AG10803 (cell line): Measurements from ENCODE around the gene STARD10.

Experiments used
- DNase-seq: peaks from one replicate; pipeline ENCODE4 v3.0.0; 2010; ENCODE audit warnings: low read depth
- H3K4me3 ChIP-seq: 2 replicates; pipeline ENCODE4 v1.5.1; 2011; ENCODE audit warnings: mild to moderate bottlenecking, low read length, control low read depth
- CTCF ChIP-seq: conservative IDR thresholded peaks from 2 replicates; pipeline ENCODE4 v1.5.1; 2011; ENCODE audit warnings: mild to moderate bottlenecking, low read length, control low read depth, inconsistent platforms

The STARD10 gene

GRCh38 chr11:72745925-72746550 lies 47.8 kb downstream of the STARD10 start:
- no peak for TF ChIP-seq CTCF
- DNase-seq, result no peak
- no peak overlapping the region for H3K4me3 ChIP-seq

- TF ChIP-seq CTCF, result no peak
- no peak overlapping the region for H3K4me3 ChIP-seq
- DNase-seq, result no peak
These were observed 48.3 kb downstream of the STARD10 start for GRCh38 chr11:72745511-72745910.

- DNase-seq, result no peak
- TF ChIP-seq CTCF, result no peak
- no peak overlapping the region for H3K4me3 ChIP-seq
These were observed 49.4 kb downstream of the STARD10 start for GRCh38 chr11:72744474-72744873.

- H3K4me3 ChIP-seq, result no peak overlapping the region
- TF ChIP-seq CTCF, result no peak
- no peak for DNase-seq
These were observed 50.3 kb downstream of the STARD10 start for GRCh38 chr11:72743321-72744221.

GRCh38 chr11:72742513-72743320 lies 51.1 kb downstream of the STARD10 start:
- TF ChIP-seq CTCF, result no peak
- H3K4me3 ChIP-seq, result no peak overlapping the region
- DNase-seq, result no peak

GRCh38 chr11:72741849-72742512 lies 51.9 kb downstream of the STARD10 start:
- no peak overlapping the region for H3K4me3 ChIP-seq

More at GRCh38 chr11:72741849-72742512, 51.9 kb downstream of the STARD10 start:
- no peak for TF ChIP-seq CTCF
- DNase-seq, result no peak
